ENCODE measurements around the gene TMEM95.

GRCh38 chr17:7383371-7383741 is 28.4 kb downstream of the TMEM95 start:
- no peak for TF ChIP-seq POLR2AphosphoS5 (IDR thresholded peaks at IDR 0.05)
- TF ChIP-seq CTCF (IDR thresholded peaks at IDR 0.05), result no peak
